GM12878 (cell line): ENCODE results near the gene FAM3B. TPM values are rescaled to one million over a fixed set of nuclear protein-coding genes. Genes with fewer than 3 reads are reported as not detected.

Experiments
- ATAC-seq: fragments of 200-7000 bp; cut with Tn5 transposase; 3 replicates; pipeline ENCODE4 v1.9.1; 2020; ENCODE audit warnings: mild to moderate bottlenecking, moderate library complexity
- BruUV-seq: library from RNA; stranded (reverse); fragments of 400-500 nt; replicated peaks from 2 replicates; lab custom pipeline; 2021; lab: Mats Ljungman, UMichigan
- CTCF ChIA-PET: fragments of 300-600 bp; sonication (Branson Sonifier 250); formaldehyde crosslinking; extraction: SDS; loops from one replicate; lab custom pipeline; 2021; ENCODE audit warnings: inconsistent platforms; lab: Yijun Ruan, JAX
- POLR2A ChIA-PET: fragments of 350-600 bp; formaldehyde crosslinking; extraction: SDS; loops from one replicate; lab custom pipeline; 2021; ENCODE audit warnings: inconsistent platforms; lab: Charles Lee
- RAD21 ChIA-PET: fragments of 300-600 bp; sonication (Branson Sonifier 250); formaldehyde crosslinking; loops from one replicate; lab custom pipeline; 2023; ENCODE audit warnings: antibody characterized with exemption; ENCODE audit not compliant: unreplicated experiment; lab: Charles Lee
- SMC1A ChIA-PET: fragments of 300-600 bp; sonication (Branson Sonifier 250); formaldehyde crosslinking; loops from one replicate; lab custom pipeline; 2023; ENCODE audit not compliant: unreplicated experiment, uncharacterized antibody; lab: Charles Lee
- DNase-seq: peaks from one replicate; pipeline ENCODE4 v3.0.0-alpha.2; 2011; ENCODE audit warnings: low read depth, low spot score
- FAIRE-seq: peaks from 3 replicates; lab custom pipeline; 2011; peaks lifted over from hg19 to GRCh38; lab: Jason Lieb, UNC
- H2AFZ ChIP-seq: 2 replicates; pipeline ENCODE4 v1.6.0; 2011; ENCODE audit warnings: low read depth, low read length, control low read depth; ENCODE audit not compliant: control insufficient read depth
- H3K27ac ChIP-seq: 2 replicates; pipeline ENCODE4 v1.5.1; 2011; ENCODE audit warnings: control low read depth; ENCODE audit not compliant: control insufficient read depth, insufficient read depth
- H3K27me3 ChIP-seq, 2 experiments: replicated peaks in 1 of 2; 2 replicates each; pipeline versions ENCODE4 v1.6.0 to v1.6.1; 2011; ENCODE audit warnings: low read length in 1 of 2; ENCODE audit not compliant: control insufficient read depth in 2 of 2, insufficient read depth in 2 of 2
- H3K36me3 ChIP-seq, 2 experiments: 2 replicates each; pipeline ENCODE4 v1.5.1; 2011; ENCODE audit warnings: low read length in 1 of 2; ENCODE audit not compliant: control insufficient read depth in 2 of 2, insufficient read depth in 2 of 2
- H3K4me1 ChIP-seq: 2 replicates; pipeline ENCODE4 v1.6.1; 2011; ENCODE audit warnings: mild to moderate bottlenecking, low read length, moderate library complexity, mixed read lengths; ENCODE audit not compliant: control insufficient read depth, insufficient read depth
- H3K4me2 ChIP-seq: 2 replicates; pipeline ENCODE4 v1.6.0; 2011; ENCODE audit warnings: control low read depth; ENCODE audit not compliant: control insufficient read depth, insufficient read depth
- H3K4me3 ChIP-seq: fragments of 200-600 bp; sonication (generic); 2 replicates; pipeline ENCODE4 v1.5.1; 2016
- H3K79me2 ChIP-seq: 2 replicates; pipeline ENCODE4 v1.6.0; 2011; ENCODE audit warnings: low read length; ENCODE audit not compliant: control insufficient read depth, insufficient read depth
- H3K9ac ChIP-seq: 2 replicates; pipeline ENCODE4 v1.8.0; 2011; ENCODE audit warnings: low read length, control low read depth, mixed read lengths; ENCODE audit not compliant: control insufficient read depth, insufficient read depth
- H3K9me3 ChIP-seq: replicated peaks from 3 replicates; pipeline ENCODE4 v1.5.1; 2011; ENCODE audit warnings: mild to moderate bottlenecking, low read length; ENCODE audit not compliant: control insufficient read depth, insufficient read depth
- H4K20me1 ChIP-seq: 2 replicates; pipeline ENCODE4 v1.6.0; 2011; ENCODE audit not compliant: control insufficient read depth, insufficient read depth
- CUX1 ChIP-seq: IDR thresholded peaks from 2 replicates; pipeline ENCODE4 v1.6.1; 2012; ENCODE audit warnings: improper control_type of control experiment, low read depth, low read length; ENCODE audit not compliant: insufficient replicate concordance
- IRF5 ChIP-seq: fragments of 450-650 bp; IDR thresholded peaks from 2 replicates; pipeline ENCODE4 v1.6.1; 2017; ENCODE audit warnings: borderline replicate concordance
- JUNB ChIP-seq: IDR thresholded peaks from 2 replicates; pipeline ENCODE4 v1.6.1; 2016; ENCODE audit warnings: antibody characterized with exemption, mild to moderate bottlenecking
- POLR2AphosphoS2 ChIP-seq: IDR thresholded peaks from 2 replicates; pipeline ENCODE4 v1.6.1; 2011; ENCODE audit warnings: low read depth, mild to moderate bottlenecking, low read length, improper control_type of control experiment, moderate library complexity
- SP1 ChIP-seq: IDR thresholded peaks from one replicate; pipeline ENCODE4 v1.6.1; 2011; ENCODE audit warnings: low read depth, low read length
- TBL1XR1 ChIP-seq: IDR thresholded peaks from 2 replicates; pipeline ENCODE4 v1.6.1; 2012; ENCODE audit warnings: low read depth, low read length, improper control_type of control experiment
- WRNIP1 ChIP-seq: IDR thresholded peaks from 2 replicates; pipeline ENCODE4 v1.6.1; 2011; ENCODE audit warnings: low read depth, low read length, improper control_type of control experiment, borderline replicate concordance
- WGBS: methylation state at CpG from one replicate; pipeline ENCODE4 v1.1.6; 2016; ENCODE audit warnings: low lambda C conversion rate; ENCODE audit not compliant: insufficient replicate concordance, insufficient coverage; ENCODE audit errors: missing lambda C conversion rate; 5-methylcytosine and 5-hydroxymethylcytosine counted together
- in situ Hi-C: fragments of 300-500 bp; cut with MboI; formaldehyde crosslinking; loops from 9 replicates; pipeline ENCODE4 v1.14.3; 2018; ENCODE audit warnings: mixed read lengths
- intact Hi-C: fragments of 100-400 bp; cut with micrococcal nuclease; formaldehyde crosslinking; loops from one replicate; pipeline ENCODE4 v1.14.2; 2022; ENCODE audit not compliant: unreplicated experiment
- polyA plus RNA-seq, 11 experiments: library from polyadenylated mRNA; depleted of rRNA in 4 of 11; unstranded in 6 of 11; stranded (reverse) in 5 of 11; fragments of >200 nt; fragmentation: Nextera tagmentation in 4 of 11; fragmentation: Illumina TruSeq in 1 of 11; extraction: Ambion mirVana in 4 of 11; extraction: Trizol in 1 of 11; gene quantifications; 1 replicate in 1 of 11; 2 replicates in 10 of 11; pipeline versions ENCODE4 v1.2.1 to v1.2.3, GENCODE V29; 2011 to 2016; ENCODE audit warnings: inconsistent platforms in 2 of 11, missing spikeins in 2 of 11, low read depth in 1 of 11
- total RNA-seq, 4 experiments: library from RNA; depleted of rRNA in 3 of 4; stranded (reverse); fragments of >200 nt in 3 of 4; fragmentation: Illumina TruSeq in 1 of 4; extraction: Trizol in 1 of 4; gene quantifications; 2 replicates each; pipeline versions ENCODE4 v1.2.1 to v1.2.3, GENCODE V29; 2013 to 2021
- TF ChIP-seq, protein P1 (sequence below): IDR thresholded peaks from 2 replicates; pipeline ENCODE4 v1.6.1; 2011; ENCODE audit warnings: borderline replicate concordance, low read depth, mild to moderate bottlenecking, moderate library complexity, low read length; ENCODE audit not compliant: insufficient read depth, poor library complexity, severe bottlenecking
- TF ChIP-seq, protein P2 (sequence below): fragments of 450-650 bp; IDR thresholded peaks from 2 replicates; pipeline ENCODE4 v1.6.1; 2016; ENCODE audit warnings: mild to moderate bottlenecking

FAM3B gene
- total and polyA plus RNA-seq, 10 of the 15 experiments (the other 5 are each of a cell fraction or from before 2014, with no cell fraction given): 0.12 TPM; not detected in 9

DNA sequence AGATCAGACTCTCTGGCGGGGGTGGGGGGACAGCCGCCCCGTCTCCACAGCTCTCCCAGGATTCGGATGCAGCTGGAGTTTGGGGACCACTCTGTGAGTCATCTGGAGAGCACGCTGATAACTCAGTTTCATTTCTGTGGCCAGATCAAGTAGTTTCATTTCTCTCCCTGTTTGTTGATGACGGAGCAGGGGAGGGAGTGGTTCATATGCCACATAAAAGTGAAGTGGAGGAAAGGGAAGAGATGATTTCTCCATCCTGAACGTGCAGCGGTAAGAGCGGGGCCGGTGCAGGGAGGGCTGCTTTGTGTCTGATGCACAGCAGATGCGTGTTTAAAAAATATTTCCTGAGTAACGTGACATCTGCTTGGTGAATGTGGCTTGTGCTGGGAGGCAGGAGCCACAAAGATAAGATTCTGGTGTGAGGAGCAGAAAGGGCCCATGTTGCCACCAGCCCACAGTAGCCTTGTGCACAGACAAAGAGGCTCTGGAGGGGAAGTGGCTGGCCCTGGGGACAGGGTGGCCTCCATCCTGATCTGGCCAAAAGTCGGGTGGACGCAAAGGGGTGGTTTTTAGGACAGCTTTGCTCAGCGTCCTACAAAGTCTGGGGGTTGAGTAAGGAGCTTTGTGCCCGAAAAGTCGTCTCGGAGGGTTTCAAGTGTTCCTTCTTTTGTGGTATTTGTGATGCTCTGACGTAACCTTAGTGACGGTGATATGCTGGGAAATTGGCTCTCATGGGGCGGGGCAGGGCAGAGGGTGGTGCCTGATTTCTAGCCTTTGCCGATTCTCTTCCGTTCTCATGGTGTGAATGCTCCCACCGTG lies 45.4 kb downstream of the FAM3B start, which contains the start of gene MX2:
TSS of gene MX2 (plus strand) at position 242 of the 819 bp plus-strand sequence. CDS start 14,880 bp downstream, outside the sequence.
- Histone ChIP-seq H3K27me3 (no peaks in the 10 kb centered on the region), H3K36me3 (no peaks in the 10 kb centered on the region), H3K4me2 (peak within 1 kb of the TSS; percentile 87), H3K4me1 (peaks cover 30% of the 10 kb centered on the region), H3K4me3 (peak within 1 kb of the TSS; percentile 84), H3K9me3 (no peaks in the 10 kb centered on the region), H3K27ac (peak within 1 kb of the TSS; percentile 89), H4K20me1 (no peaks in the 10 kb centered on the region), H2AFZ (peak within 1 kb of the TSS; percentile 32), H3K9ac (peak within 1 kb of the TSS; percentile 69), H3K79me2 (peaks cover 37% of the 10 kb centered on the region)
- DNase-seq (peak; percentile 91), ATAC-seq (peak; percentile 69), FAIRE-seq (peak; percentile 31)
- in situ Hi-C loops (no loop called here), intact Hi-C loops (loop anchor here (5.0 to 10.0 kb wide), 4 partner anchors 80 to 863 kb away; no protein-coding TSS in a partner anchor)
- ChIA-PET RAD21 (interaction anchor here (0.6 to 5.3 kb wide), 6 partner anchors 9 to 833 kb away, joined by 3 to 34 read pairs (median 4); partner anchors contain the start of gene MX1), SMC1A (interaction anchor here (1.0 to 4.1 kb wide), 4 partner anchors 9 to 79 kb away, joined by 3 to 32 read pairs (median 14); no protein-coding TSS in a partner anchor), POLR2A (interaction anchor here (0.6 to 1.6 kb wide), 7 partner anchors 7 to 745 kb away, joined by 3 to 11 read pairs (median 3); no protein-coding TSS in a partner anchor), CTCF (interaction anchor here (1.0 to 9.1 kb wide), 4 partner anchors 50 to 207 kb away, joined by 3 to 63 read pairs (median 4); no protein-coding TSS in a partner anchor)
- TSS peak; percentile 73 for BruUV-seq
- under 1% methylated on average over 24 of the region's 24 CpGs for WGBS
- TF ChIP-seq, protein P1, sequence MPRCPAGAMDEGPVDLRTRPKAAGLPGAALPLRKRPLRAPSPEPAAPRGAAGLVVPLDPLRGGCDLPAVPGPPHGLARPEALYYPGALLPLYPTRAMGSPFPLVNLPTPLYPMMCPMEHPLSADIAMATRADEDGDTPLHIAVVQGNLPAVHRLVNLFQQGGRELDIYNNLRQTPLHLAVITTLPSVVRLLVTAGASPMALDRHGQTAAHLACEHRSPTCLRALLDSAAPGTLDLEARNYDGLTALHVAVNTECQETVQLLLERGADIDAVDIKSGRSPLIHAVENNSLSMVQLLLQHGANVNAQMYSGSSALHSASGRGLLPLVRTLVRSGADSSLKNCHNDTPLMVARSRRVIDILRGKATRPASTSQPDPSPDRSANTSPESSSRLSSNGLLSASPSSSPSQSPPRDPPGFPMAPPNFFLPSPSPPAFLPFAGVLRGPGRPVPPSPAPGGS: peak; percentile 69
- no peak for TF ChIP-seq SP1
- TF ChIP-seq IRF5: no peak
- peak; percentile 90 for TF ChIP-seq JUNB
- TF ChIP-seq, protein P2, sequence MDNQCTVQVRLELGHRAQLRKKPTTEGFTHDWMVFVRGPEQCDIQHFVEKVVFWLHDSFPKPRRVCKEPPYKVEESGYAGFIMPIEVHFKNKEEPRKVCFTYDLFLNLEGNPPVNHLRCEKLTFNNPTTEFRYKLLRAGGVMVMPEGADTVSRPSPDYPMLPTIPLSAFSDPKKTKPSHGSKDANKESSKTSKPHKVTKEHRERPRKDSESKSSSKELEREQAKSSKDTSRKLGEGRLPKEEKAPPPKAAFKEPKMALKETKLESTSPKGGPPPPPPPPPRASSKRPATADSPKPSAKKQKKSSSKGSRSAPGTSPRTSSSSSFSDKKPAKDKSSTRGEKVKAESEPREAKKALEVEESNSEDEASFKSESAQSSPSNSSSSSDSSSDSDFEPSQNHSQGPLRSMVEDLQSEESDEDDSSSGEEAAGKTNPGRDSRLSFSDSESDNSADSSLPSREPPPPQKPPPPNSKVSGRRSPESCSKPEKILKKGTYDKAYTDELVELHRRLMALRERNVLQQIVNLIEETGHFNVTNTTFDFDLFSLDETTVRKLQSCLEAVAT: peak; percentile 46; the same call in 1 of the 2 replicates
- TF ChIP-seq POLR2AphosphoS2: peak; percentile 34; the same call in 1 of the 2 replicates
- TF ChIP-seq TBL1XR1: 0 out of 2 replicates have a peak, but pooled peaks have one; percentile 64
- TF ChIP-seq CUX1: peak; percentile 94
- no peak for TF ChIP-seq WRNIP1
